OCI-LY7 (cell line): ENCODE data around the gene ANLN. TPM values are rescaled to one million over a fixed set of nuclear protein-coding genes. Genes with fewer than 3 reads are reported as not detected.

ENCODE experiments used
- BruUV-seq: library from RNA; stranded (reverse); fragments of 400-500 nt; replicated peaks from 2 replicates; lab custom pipeline; 2021; lab: Mats Ljungman, UMichigan
- CTCF ChIA-PET: fragments of 300-600 bp; sonication (Branson Sonifier 250); formaldehyde crosslinking; loops from one replicate; lab custom pipeline; 2022; ENCODE audit warnings: antibody characterized with exemption; ENCODE audit not compliant: unreplicated experiment; lab: Charles Lee
- POLR2A ChIA-PET: fragments of 300-600 bp; sonication (Branson Sonifier 250); formaldehyde crosslinking; loops from one replicate; lab custom pipeline; 2022; ENCODE audit warnings: antibody characterized with exemption; lab: Charles Lee
- DNase-seq: peaks from one replicate; pipeline ENCODE4 v3.0.0-alpha.2; 2015; ENCODE audit warnings: low spot score
- H2AFZ ChIP-seq: fragments of 200-600 bp; sonication (generic), shearing (Covaris generic); 2 replicates; pipeline ENCODE4 v1.6.1; 2014; ENCODE audit warnings: mild to moderate bottlenecking, antibody characterized with exemption, low read length, moderate library complexity
- H3K27ac ChIP-seq: fragments of 200-600 bp; sonication (generic); 2 replicates; pipeline ENCODE4 v1.5.1; 2014; ENCODE audit warnings: mixed run types, low read depth, mild to moderate bottlenecking, moderate library complexity, low read length, inconsistent platforms; ENCODE audit not compliant: poor library complexity, severe bottlenecking
- H3K36me3 ChIP-seq: fragments of 200-600 bp; sonication (generic); 2 replicates; pipeline ENCODE4 v1.6.1; 2014; ENCODE audit warnings: mild to moderate bottlenecking, antibody characterized with exemption, low read length, moderate library complexity, mixed read lengths; ENCODE audit not compliant: insufficient read depth
- H3K4me1 ChIP-seq: fragments of 200-600 bp; sonication (generic); 2 replicates; pipeline ENCODE4 v1.5.1; 2014; ENCODE audit warnings: mild to moderate bottlenecking, low read length; ENCODE audit not compliant: insufficient read depth, poor library complexity, severe bottlenecking
- H3K4me2 ChIP-seq: fragments of 200-600 bp; sonication (generic); 2 replicates; pipeline ENCODE4 v1.6.1; 2014; ENCODE audit warnings: mild to moderate bottlenecking, low read length
- H3K4me3 ChIP-seq: fragments of 200-600 bp; sonication (generic); 2 replicates; pipeline ENCODE4 v1.5.1; 2014; ENCODE audit warnings: mild to moderate bottlenecking, low read depth, low read length; ENCODE audit not compliant: poor library complexity, severe bottlenecking
- H3K79me2 ChIP-seq: fragments of 200-600 bp; sonication (generic); 2 replicates; pipeline ENCODE4 v1.6.1; 2016; ENCODE audit warnings: low read depth, mild to moderate bottlenecking, low read length, moderate library complexity, mixed read lengths; ENCODE audit not compliant: insufficient read depth
- H3K9me2 ChIP-seq: fragments of 200-600 bp; sonication (generic); 2 replicates; pipeline ENCODE4 v1.6.1; 2016; ENCODE audit warnings: mild to moderate bottlenecking, low read length, mixed read lengths; ENCODE audit not compliant: insufficient read depth
- H3K9me3 ChIP-seq: fragments of 200-600 bp; sonication (generic); 2 replicates; pipeline ENCODE4 v1.6.1; 2014; ENCODE audit warnings: mild to moderate bottlenecking, mixed run types, low read length, mixed read lengths
- H4K20me1 ChIP-seq: fragments of 200-600 bp; sonication (generic); 2 replicates; pipeline ENCODE4 v1.6.1; 2014; ENCODE audit warnings: mild to moderate bottlenecking, antibody characterized with exemption, low read length, moderate library complexity, mixed read lengths; ENCODE audit not compliant: insufficient read depth
- EZH2phosphoT487 ChIP-seq: fragments of 200-600 bp; sonication (generic); IDR thresholded peaks from 2 replicates; pipeline ENCODE4 v1.6.1; 2018; ENCODE audit warnings: low read depth, borderline replicate concordance, mild to moderate bottlenecking, mixed run types, antibody characterized with exemption, low read length, moderate library complexity, mixed read lengths
- intact Hi-C: fragments of 100-400 bp; cut with micrococcal nuclease; formaldehyde crosslinking; loops from one replicate; pipeline ENCODE4 v1.10.0; 2022; ENCODE audit not compliant: unreplicated experiment
- total RNA-seq, 2 experiments: library from RNA; depleted of rRNA in 1 of 2; stranded (reverse); fragments of >200 nt in 1 of 2; shearing (Covaris generic) in 1 of 2; gene quantifications; 2 replicates each; pipeline ENCODE4 v1.2.3, GENCODE V29; 2014 to 2022
- TF ChIP-seq, protein P1 (sequence below): fragments of 200-600 bp; sonication (generic); conservative IDR thresholded peaks from 2 replicates; pipeline ENCODE4 v1.5.1; 2014; ENCODE audit warnings: mild to moderate bottlenecking, antibody characterized with exemption, low read length, moderate library complexity, mixed read lengths

ANLN gene
- total RNA-seq, 2 experiments from 2014 or later, result 56.5 to 71.0 TPM

DNA sequence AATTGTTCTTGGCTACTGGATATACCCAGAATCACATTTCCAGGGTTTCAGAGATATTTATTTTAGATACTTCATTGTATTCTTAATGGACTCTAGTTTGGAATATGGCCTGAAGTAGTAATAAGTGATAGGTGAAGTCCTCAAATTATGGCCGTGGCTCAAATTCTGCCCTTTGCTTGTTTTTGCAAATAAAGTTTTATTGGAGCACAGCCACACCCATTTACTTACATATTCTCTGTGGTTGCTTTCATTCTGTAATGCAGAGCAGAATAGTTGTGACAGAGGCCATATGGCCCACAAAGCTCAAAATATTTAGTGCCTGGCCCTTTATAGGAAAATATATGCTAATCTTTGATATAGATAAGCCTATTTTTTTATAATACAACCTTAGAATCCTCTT lies 19.5 kb downstream of the ANLN start:
- BruUV-seq, result no TSS peak

DNA sequence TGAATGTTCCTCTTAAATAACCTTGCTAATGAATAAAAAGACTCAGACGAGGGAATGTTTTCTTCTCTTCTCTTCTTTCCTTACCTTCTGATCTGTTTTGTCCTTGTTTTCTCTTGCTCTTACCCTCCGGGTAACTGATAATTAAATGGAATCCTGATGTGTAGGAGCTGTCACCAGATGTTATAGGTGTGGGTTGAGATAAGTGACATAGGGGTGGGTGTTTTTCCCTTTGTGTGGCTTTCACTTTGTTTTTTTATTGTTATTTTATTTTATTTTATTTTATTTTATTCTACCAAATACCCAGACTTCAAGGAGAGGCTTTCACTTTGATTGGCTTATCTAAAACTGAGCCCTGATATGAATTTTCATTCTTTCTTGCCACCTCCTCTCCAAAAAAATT lies 25.5 kb downstream of the ANLN start:
- H3K27ac ChIP-seq, result no peak overlapping the region
- intact Hi-C loops, result no loop called here
- H3K4me3 ChIP-seq, result no peak overlapping the region
- no peaks in the 10 kb centered on the region for H3K9me3 ChIP-seq
- no peak for DNase-seq
- no peaks in the 10 kb centered on the region for H3K9me2 ChIP-seq
- POLR2A ChIA-PET, result interaction anchor here (0.6 to 2.1 kb wide), 4 partner anchors 14 to 134 kb away, joined by 3 to 9 read pairs (median 4); no protein-coding TSS in a partner anchor
- H3K36me3 ChIP-seq, result peaks cover 94% of the 10 kb centered on the region
- CTCF ChIA-PET, result no interaction called here
- TF ChIP-seq EZH2phosphoT487, result no peak
- TF ChIP-seq, protein P1, sequence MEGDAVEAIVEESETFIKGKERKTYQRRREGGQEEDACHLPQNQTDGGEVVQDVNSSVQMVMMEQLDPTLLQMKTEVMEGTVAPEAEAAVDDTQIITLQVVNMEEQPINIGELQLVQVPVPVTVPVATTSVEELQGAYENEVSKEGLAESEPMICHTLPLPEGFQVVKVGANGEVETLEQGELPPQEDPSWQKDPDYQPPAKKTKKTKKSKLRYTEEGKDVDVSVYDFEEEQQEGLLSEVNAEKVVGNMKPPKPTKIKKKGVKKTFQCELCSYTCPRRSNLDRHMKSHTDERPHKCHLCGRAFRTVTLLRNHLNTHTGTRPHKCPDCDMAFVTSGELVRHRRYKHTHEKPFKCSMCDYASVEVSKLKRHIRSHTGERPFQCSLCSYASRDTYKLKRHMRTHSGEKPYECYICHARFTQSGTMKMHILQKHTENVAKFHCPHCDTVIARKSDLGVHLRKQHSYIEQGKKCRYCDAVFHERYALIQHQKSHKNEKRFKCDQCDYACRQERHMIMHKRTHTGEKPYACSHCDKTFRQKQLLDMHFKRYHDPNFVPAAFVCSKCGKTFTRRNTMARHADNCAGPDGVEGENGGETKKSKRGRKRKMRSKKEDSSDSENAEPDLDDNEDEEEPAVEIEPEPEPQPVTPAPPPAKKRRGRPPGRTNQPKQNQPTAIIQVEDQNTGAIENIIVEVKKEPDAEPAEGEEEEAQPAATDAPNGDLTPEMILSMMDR, result no peak
- BruUV-seq, result no TSS peak
- no peaks in the 10 kb centered on the region for H3K79me2 ChIP-seq
- no peaks in the 10 kb centered on the region for H3K4me1 ChIP-seq
- H2AFZ ChIP-seq, result no peak overlapping the region
- no peaks in the 10 kb centered on the region for H4K20me1 ChIP-seq
- H3K4me2 ChIP-seq, result no peak overlapping the region

More for the DNA sequence above, 19.5 kb downstream of the ANLN start:
- intact Hi-C loops, result no loop called here
- DNase-seq, result no peak
- H3K79me2 ChIP-seq, result peaks cover 35% of the 10 kb centered on the region; the same call in 1 of the 2 replicates
- 0 out of 2 replicates have a peak, but pooled peaks cover 10% of the 10 kb centered on the region for H4K20me1 ChIP-seq
- ChIA-PET POLR2A (interaction anchor here (0.6 to 1.4 kb wide), 6 partner anchors 9 to 1187 kb away, joined by 3 to 6 read pairs (median 3); no protein-coding TSS in a partner anchor), CTCF (no interaction called here)
- H3K4me2 ChIP-seq, result no peak overlapping the region
- peaks cover 94% of the 10 kb centered on the region for H3K36me3 ChIP-seq
- no peaks in the 10 kb centered on the region for H3K4me1 ChIP-seq
- H3K4me3 ChIP-seq, result no peak overlapping the region
- no peak overlapping the region for H3K27ac ChIP-seq
- no peak overlapping the region for H2AFZ ChIP-seq
- no peak for TF ChIP-seq EZH2phosphoT487
- TF ChIP-seq, protein P1, result no peak
- no peaks in the 10 kb centered on the region for H3K9me3 ChIP-seq
- H3K9me2 ChIP-seq, result no peaks in the 10 kb centered on the region

DNA sequence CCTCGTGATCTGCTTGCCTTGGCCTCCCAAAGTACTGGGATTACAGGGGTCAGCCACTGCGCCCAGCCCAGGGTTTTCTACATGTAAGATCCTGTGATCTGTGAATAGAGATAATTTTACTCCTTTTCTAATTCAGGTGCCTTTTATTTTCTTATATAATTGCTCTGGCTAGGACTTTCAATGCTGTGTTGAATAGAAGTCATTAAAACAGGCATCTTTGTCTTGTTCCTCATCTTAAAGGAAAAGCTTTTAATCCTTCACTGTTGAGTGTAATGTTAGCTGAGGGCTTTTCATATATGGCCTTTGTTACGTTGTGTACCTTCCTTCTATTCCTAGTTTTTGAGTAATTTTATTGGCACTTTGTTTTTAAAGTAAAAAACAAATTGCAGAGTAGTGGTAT lies 26.6 kb downstream of the ANLN start:
- H3K79me2 ChIP-seq, result no peaks in the 10 kb centered on the region
- BruUV-seq, result no TSS peak
- H2AFZ ChIP-seq, result no peak overlapping the region
- H3K4me1 ChIP-seq, result no peaks in the 10 kb centered on the region
- POLR2A ChIA-PET, result interaction anchor here (2.1 kb wide), 1 partner anchor 15 kb away, joined by 4 read pairs; no protein-coding TSS in a partner anchor
- no peak for DNase-seq
- H3K9me2 ChIP-seq, result no peaks in the 10 kb centered on the region
- intact Hi-C loops, result no loop called here
- no peak overlapping the region for H3K27ac ChIP-seq
- H3K9me3 ChIP-seq, result no peaks in the 10 kb centered on the region
- no peak overlapping the region for H3K4me3 ChIP-seq
- H3K36me3 ChIP-seq, result peaks cover 93% of the 10 kb centered on the region
- no peaks in the 10 kb centered on the region for H4K20me1 ChIP-seq
- no peak for TF ChIP-seq EZH2phosphoT487
- TF ChIP-seq, protein P1, result no peak
- CTCF ChIA-PET, result no interaction called here
- H3K4me2 ChIP-seq, result no peak overlapping the region
